Pancreas (tissue), 10 donors: ENCODE measurements around the gene RPL28. TPM values are rescaled to one million over a fixed set of nuclear protein-coding genes. Genes with fewer than 3 reads are reported as not detected.
A peak's percentile ranks its signal among the peaks of the same experiment; 100 is the strongest.

Experiments used
- ATAC-seq, 4 donors: fragments of 200-7000 bp; cut with Tn5 transposase; one replicate each; pipeline versions ENCODE4 v1.8.0 to v1.9.1; 2020; ENCODE audit warnings: mild to moderate bottlenecking in 4 of 4, moderate library complexity in 4 of 4
- DNase-seq, 6 donors: peaks; one replicate each; pipeline ENCODE4 v3.0.0-alpha.2; 2020
- FAIRE-seq: peaks from 2 replicates; lab custom pipeline; 2012; peaks lifted over from hg19 to GRCh38; lab: Jason Lieb, UNC
- H3K27ac ChIP-seq, 4 donors: fragments of 200-600 bp; sonication (generic); 1 replicate in 3 of 4; 2 replicates in 1 of 4; pipeline versions ENCODE4 v1.5.0 to v1.8.0; 2020
- H3K27me3 ChIP-seq, 4 donors: fragments of 200-600 bp; one replicate each; pipeline ENCODE4 v1.8.0; 2021
- H3K36me3 ChIP-seq, 3 donors: fragments of 200-600 bp; sonication (generic) in 1 of 3; one replicate each; pipeline versions ENCODE4 v1.5.0 to v1.8.0; 2020 to 2021
- H3K4me1 ChIP-seq, 3 donors: fragments of 200-600 bp; one replicate each; pipeline ENCODE4 v1.8.0; 2021
- H3K4me3 ChIP-seq, 4 donors: fragments of 200-600 bp; sonication (generic) in 2 of 4; one replicate each; pipeline versions ENCODE4 v1.5.0 to v1.8.0; 2020 to 2021
- H3K9me3 ChIP-seq, 4 donors: fragments of 200-600 bp; one replicate each; pipeline ENCODE4 v1.8.0; 2021
- WGBS, 2 donors: extraction: QIAGEN DNeasy Blood & Tissue Kit; methylation state at CpG; one replicate each; pipeline ENCODE4 v1.1.7; 2013; 5-methylcytosine and 5-hydroxymethylcytosine counted together
- intact Hi-C, 3 donors: fragments of 100-400 bp; cut with DNase I; formaldehyde crosslinking; loops; one replicate each; pipeline versions ENCODE4 v1.11.1 to v1.14.2; 2022
- polyA plus RNA-seq, 2 donors: library from polyadenylated mRNA; stranded (reverse); fragments of 200-250 nt; gene quantifications; one replicate each; pipeline ENCODE4 v1.2.3, GENCODE V29; 2013
- total RNA-seq, 6 donors: library from RNA; stranded (reverse); fragmentation: NEBNext Ultra II Directional in 4 of 6; extraction: Animal tissue kit (Norgen Biotek cat#: 25700) in 4 of 6; gene quantifications; one replicate each; pipeline versions ENCODE4 v1.2.1 to v1.2.4, GENCODE V29; 2021 to 2023
- TF ChIP-seq, protein P1 (sequence below), 4 donors: fragments of 200-600 bp; sonication (generic) in 3 of 4; IDR thresholded peaks; one replicate each; pipeline versions ENCODE4 v1.5.0 to v1.8.0; 2021; ENCODE audit warnings: antibody characterized with exemption in 4 of 4
- donor health status: healthy with polysubstance abuse.
- donor health status: DM: no; HTN: no; CAD: no; lungs with moderate emphysema.
- donor health status: DM: no; HTN: no; CAD: no.
- donor health status: control.
- donor health status: control.
- donor health status: Bipolar disorder and iron deficiency.
- donor health status: DM: yes; HTN: yes; CAD: no.
- donor health status: DM: no; HTN: no; CAD: no.
- donor health status: DM: no; HTN: no; CAD: no.
- donor health status: DM: yes; HTN: yes; CAD: no.

The RPL28 gene
- total and polyA plus RNA-seq, 8 donors = 420 to 1,198 (median 819) TPM

- peaks cover 0 to 4% (median 0%) of the 10 kb centered on the region in 3 donors for H3K4me1 ChIP-seq
- H3K27me3 ChIP-seq = peaks cover 0 to 7% (median 2%) of the 10 kb centered on the region in 4 donors
- H3K27ac ChIP-seq = no peak overlapping the region
- H3K36me3 ChIP-seq = no peaks in the 10 kb centered on the region
- no peaks in the 10 kb centered on the region for H3K9me3 ChIP-seq
- FAIRE-seq (no peak), DNase-seq (peak in 1 of 6 donors; percentile 67), ATAC-seq (no peak)
- TF ChIP-seq, protein P1, sequence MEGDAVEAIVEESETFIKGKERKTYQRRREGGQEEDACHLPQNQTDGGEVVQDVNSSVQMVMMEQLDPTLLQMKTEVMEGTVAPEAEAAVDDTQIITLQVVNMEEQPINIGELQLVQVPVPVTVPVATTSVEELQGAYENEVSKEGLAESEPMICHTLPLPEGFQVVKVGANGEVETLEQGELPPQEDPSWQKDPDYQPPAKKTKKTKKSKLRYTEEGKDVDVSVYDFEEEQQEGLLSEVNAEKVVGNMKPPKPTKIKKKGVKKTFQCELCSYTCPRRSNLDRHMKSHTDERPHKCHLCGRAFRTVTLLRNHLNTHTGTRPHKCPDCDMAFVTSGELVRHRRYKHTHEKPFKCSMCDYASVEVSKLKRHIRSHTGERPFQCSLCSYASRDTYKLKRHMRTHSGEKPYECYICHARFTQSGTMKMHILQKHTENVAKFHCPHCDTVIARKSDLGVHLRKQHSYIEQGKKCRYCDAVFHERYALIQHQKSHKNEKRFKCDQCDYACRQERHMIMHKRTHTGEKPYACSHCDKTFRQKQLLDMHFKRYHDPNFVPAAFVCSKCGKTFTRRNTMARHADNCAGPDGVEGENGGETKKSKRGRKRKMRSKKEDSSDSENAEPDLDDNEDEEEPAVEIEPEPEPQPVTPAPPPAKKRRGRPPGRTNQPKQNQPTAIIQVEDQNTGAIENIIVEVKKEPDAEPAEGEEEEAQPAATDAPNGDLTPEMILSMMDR (IDR thresholded peaks at IDR 0.05) = no peak
- intact Hi-C loops = no loop called here
- H3K4me3 ChIP-seq = no peak overlapping the region
- 24% methylated on average over 16 of the region's 16 CpGs for WGBS, 2 donors
Measured at GRCh38 chr19:55449469-55449868, 63.7 kb downstream of the RPL28 start.

GRCh38 chr19:55451163-55451964 is 65.6 kb downstream of the RPL28 start:
- Histone ChIP-seq H3K27ac (no peak overlapping the region), H3K4me3 (peak overlapping the region in 1 of 4 donors; percentile 7), H3K27me3 (peaks cover 0 to 3% (median 0%) of the 10 kb centered on the region in 4 donors), H3K36me3 (no peaks in the 10 kb centered on the region), H3K9me3 (no peaks in the 10 kb centered on the region), H3K4me1 (peaks cover 0 to 4% (median 0%) of the 10 kb centered on the region in 3 donors)
- TF ChIP-seq, protein P1 (IDR thresholded peaks at IDR 0.05) = no peak
- intact Hi-C loops = no loop called here
- WGBS, 2 donors = 2 to 4% methylated on average over 36 to 80 of the region's 80 CpGs
- FAIRE-seq (no peak), DNase-seq (peak in 1 of 6 donors; percentile 55), ATAC-seq (peak in 1 of 4 donors; percentile 4)

DNA sequence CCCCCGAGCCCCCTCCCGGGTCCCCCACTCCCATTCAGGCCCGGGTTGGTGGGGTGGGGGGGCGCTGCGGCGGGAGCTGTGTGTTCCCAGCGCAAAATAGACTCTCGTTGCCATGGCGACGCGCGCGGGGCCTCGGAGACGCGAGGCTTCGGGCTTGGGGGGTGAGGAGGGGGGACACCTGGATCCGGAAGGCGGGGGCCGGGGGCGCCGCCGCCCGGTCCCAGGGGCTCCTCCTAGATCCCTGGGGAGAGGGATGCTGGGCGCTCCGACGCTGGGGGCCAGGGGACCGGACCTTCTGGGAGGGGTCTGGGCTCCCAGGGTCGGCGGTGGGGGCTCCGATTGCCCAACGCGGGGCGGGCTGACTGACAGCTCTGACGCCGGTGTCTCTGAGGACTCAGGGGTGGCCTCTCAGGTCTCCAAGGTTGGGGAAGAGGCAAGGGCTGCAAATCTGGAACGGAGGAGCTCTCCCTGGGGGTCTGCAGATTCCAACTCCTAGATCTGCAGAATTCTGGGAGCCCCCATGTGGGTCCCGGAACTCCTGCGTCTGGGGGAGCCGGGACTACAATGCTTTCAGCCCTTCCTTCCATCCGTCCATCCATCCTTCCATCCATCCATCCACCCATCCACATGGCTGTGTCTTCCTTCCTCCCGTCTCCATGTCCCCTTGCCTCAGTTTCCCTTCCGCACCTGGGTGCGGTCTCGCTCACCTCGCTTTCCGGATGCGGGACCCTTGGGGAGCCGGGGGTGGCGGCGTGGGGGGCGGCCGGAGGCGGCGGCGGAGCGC is 66.4 kb downstream of the RPL28 start:
- H3K9me3 ChIP-seq = no peaks in the 10 kb centered on the region
- DNase-seq (peak in 1 of 6 donors; percentile 77), ATAC-seq (peak in 1 of 4 donors; percentile 5), FAIRE-seq (no peak)
- intact Hi-C loops = no loop called here
- peaks cover 0 to 3% (median 0%) of the 10 kb centered on the region in 4 donors for H3K27me3 ChIP-seq
- TF ChIP-seq, protein P1 (IDR thresholded peaks at IDR 0.05) = no peak
- no peak overlapping the region for H3K27ac ChIP-seq
- whole genome bisulfite sequencing, 2 donors = 5 to 6% methylated on average over 47 to 57 of the region's 57 CpGs
- no peaks in the 10 kb centered on the region for H3K36me3 ChIP-seq
- peaks cover 0 to 4% (median 0%) of the 10 kb centered on the region in 3 donors for H3K4me1 ChIP-seq
- peak overlapping the region in 1 of 4 donors; percentile 7 for H3K4me3 ChIP-seq

Other genes with a start within 250 kb of the RPL28 start
- gene TNNT1, start 236.7 kb upstream of the RPL28 start, total RNA-seq = under 1 TPM in 1 of 6 donors, not detected in 5; 0.54 TPM
- 1 to 10 TPM in 1 of 2 donors, not detected in 1; 4.0 TPM for gene TNNT1, start 236.7 kb upstream of the RPL28 start, polyA plus RNA-seq
- 1 to 10 TPM in 1 of 6 donors, under 1 TPM in 1, not detected in 4; 0.66 to 4.1 TPM for gene TNNI3, start 228.2 kb upstream of the RPL28 start, total RNA-seq
- gene TNNI3, start 228.2 kb upstream of the RPL28 start, polyA plus RNA-seq = 1 to 10 TPM; 2.2 to 2.9 TPM
- gene DNAAF3, start 219.3 kb upstream of the RPL28 start, total RNA-seq = 1 to 10 TPM; 1.2 to 3.2 (median 2.5) TPM
- 1 to 10 TPM; 3.0 to 3.3 TPM for gene DNAAF3, start 219.3 kb upstream of the RPL28 start, polyA plus RNA-seq
- 1 to 10 TPM in 5 of 6 donors, under 1 TPM in 1; 0.88 to 3.7 (median 1.7) TPM for gene SYT5, start 205.6 kb upstream of the RPL28 start, total RNA-seq
- gene SYT5, start 205.6 kb upstream of the RPL28 start, polyA plus RNA-seq = 10 to 100 TPM; 10.6 to 41.1 TPM
- gene PTPRH, start 176.4 kb upstream of the RPL28 start, total RNA-seq = 10 to 100 TPM in 2 of 6 donors, 1 to 10 TPM in 4; 5.1 to 15.3 (median 8.8) TPM
- 1 to 10 TPM; 5.8 to 8.0 TPM for gene PTPRH, start 176.4 kb upstream of the RPL28 start, polyA plus RNA-seq
- gene TMEM86B, start 157.2 kb upstream of the RPL28 start, total RNA-seq = 1 to 10 TPM; 1.0 to 1.8 (median 1.5) TPM
- gene TMEM86B, start 157.2 kb upstream of the RPL28 start, polyA plus RNA-seq = 10 to 100 TPM; 14.4 to 27.3 TPM
- gene PPP6R1, start 126.9 kb upstream of the RPL28 start, total RNA-seq = 10 to 100 TPM; 15.3 to 31.4 (median 18.9) TPM
- 10 to 100 TPM; 27.0 to 33.1 TPM for gene PPP6R1, start 126.9 kb upstream of the RPL28 start, polyA plus RNA-seq
- gene HSPBP1, start 105.8 kb upstream of the RPL28 start, total RNA-seq = 10 to 100 TPM in 4 of 6 donors, 1 to 10 TPM in 2; 7.0 to 16.6 (median 12.3) TPM
- gene HSPBP1, start 105.8 kb upstream of the RPL28 start, polyA plus RNA-seq = 10 to 100 TPM; 26.4 to 29.5 TPM
- 1 to 10 TPM in 3 of 6 donors, under 1 TPM in 3; 0.46 to 2.5 (median 1.1) TPM for gene BRSK1, start 101.9 kb upstream of the RPL28 start, total RNA-seq
- 1 to 10 TPM; 4.8 to 9.2 TPM for gene BRSK1, start 101.9 kb upstream of the RPL28 start, polyA plus RNA-seq
- 1 to 10 TPM in 1 of 6 donors, under 1 TPM in 2, not detected in 3; 0.32 to 1.3 (median 0.83) TPM for gene TMEM150B, start 60.6 kb upstream of the RPL28 start, total RNA-seq
- gene TMEM150B, start 60.6 kb upstream of the RPL28 start, polyA plus RNA-seq = under 1 TPM in 1 of 2 donors, not detected in 1; 0.14 TPM
- 10 to 100 TPM in 2 of 6 donors, 1 to 10 TPM in 4; 4.3 to 12.6 (median 6.9) TPM for gene KMT5C, start 46.1 kb upstream of the RPL28 start, total RNA-seq
- 10 to 100 TPM; 22.3 to 27.4 TPM for gene KMT5C, start 46.1 kb upstream of the RPL28 start, polyA plus RNA-seq
- under 1 TPM in 1 of 6 donors, not detected in 5; 0.62 TPM for gene COX6B2, start 31.2 kb upstream of the RPL28 start, total RNA-seq
- under 1 TPM; 0.28 to 0.42 TPM for gene COX6B2, start 31.2 kb upstream of the RPL28 start, polyA plus RNA-seq
- gene GARIN5B, start 22.7 kb upstream of the RPL28 start, total RNA-seq = not detected
- not detected for gene GARIN5B, start 22.7 kb upstream of the RPL28 start, polyA plus RNA-seq
- gene IL11, start 15.5 kb upstream of the RPL28 start, total RNA-seq = under 1 TPM in 3 of 6 donors, not detected in 3; 0.20 to 0.41 (median 0.37) TPM
- gene IL11, start 15.5 kb upstream of the RPL28 start, polyA plus RNA-seq = under 1 TPM; 0.16 to 0.19 TPM
- gene TMEM190, start 9.1 kb upstream of the RPL28 start, total RNA-seq = not detected
- under 1 TPM in 1 of 2 donors, not detected in 1; 0.45 TPM for gene TMEM190, start 9.1 kb upstream of the RPL28 start, polyA plus RNA-seq
- gene TMEM238, start 1.6 kb upstream of the RPL28 start, total RNA-seq = 10 to 100 TPM; 14.7 to 32.7 (median 21.3) TPM
- gene TMEM238, start 1.6 kb upstream of the RPL28 start, polyA plus RNA-seq = under 1 TPM; 0.42 TPM
- gene UBE2S, start 21.9 kb downstream of the RPL28 start, total RNA-seq = 1 to 10 TPM; 2.0 to 7.3 (median 5.1) TPM
- gene UBE2S, start 21.9 kb downstream of the RPL28 start, polyA plus RNA-seq = 1 to 10 TPM; 3.6 to 5.0 TPM
- under 1 TPM in 3 of 6 donors, not detected in 3; 0.05 to 0.16 (median 0.06) TPM for gene SHISA7, start 57.4 kb downstream of the RPL28 start, total RNA-seq
- gene SHISA7, start 57.4 kb downstream of the RPL28 start, polyA plus RNA-seq = under 1 TPM; 0.04 to 0.33 TPM
- 10 to 100 TPM; 13.0 to 23.9 (median 20.9) TPM for gene ISOC2, start 75.7 kb downstream of the RPL28 start, total RNA-seq
- 10 to 100 TPM; 38.3 to 43.9 TPM for gene ISOC2, start 75.7 kb downstream of the RPL28 start, polyA plus RNA-seq
- not detected for gene C19orf85, start 78.8 kb downstream of the RPL28 start, total RNA-seq
- not detected for gene C19orf85, start 78.8 kb downstream of the RPL28 start, polyA plus RNA-seq
- 1 to 10 TPM; 3.4 to 6.2 (median 4.1) TPM for gene ZNF628, start 90.7 kb downstream of the RPL28 start, total RNA-seq
- 1 to 10 TPM; 2.6 to 7.8 TPM for gene ZNF628, start 90.7 kb downstream of the RPL28 start, polyA plus RNA-seq
- 10 to 100 TPM in 1 of 6 donors, 1 to 10 TPM in 5; 5.8 to 10.1 (median 7.5) TPM for gene NAT14, start 99.3 kb downstream of the RPL28 start, total RNA-seq
- gene NAT14, start 99.3 kb downstream of the RPL28 start, polyA plus RNA-seq = 10 to 100 TPM; 27.9 to 32.4 TPM
- gene SSC5D, start 102.5 kb downstream of the RPL28 start, total RNA-seq = 1 to 10 TPM in 4 of 6 donors, under 1 TPM in 2; 0.60 to 5.3 (median 1.4) TPM
- gene SSC5D, start 102.5 kb downstream of the RPL28 start, polyA plus RNA-seq = 1 to 10 TPM in 1 of 2 donors, under 1 TPM in 1; 0.77 to 2.1 TPM
- gene SBK2, start 151.2 kb downstream of the RPL28 start, total RNA-seq = under 1 TPM in 1 of 6 donors, not detected in 5; 0.43 TPM
- gene SBK2, start 151.2 kb downstream of the RPL28 start, polyA plus RNA-seq = under 1 TPM; 0.28 to 0.46 TPM
- under 1 TPM in 2 of 6 donors, not detected in 4; 0.19 to 0.28 TPM for gene SBK3, start 159.6 kb downstream of the RPL28 start, total RNA-seq
- under 1 TPM; 0.11 to 0.16 TPM for gene SBK3, start 159.6 kb downstream of the RPL28 start, polyA plus RNA-seq
- 10 to 100 TPM in 1 of 6 donors, 1 to 10 TPM in 5; 6.5 to 12.7 (median 9.2) TPM for gene ZNF579, start 194.9 kb downstream of the RPL28 start, total RNA-seq
- 10 to 100 TPM; 11.6 to 16.1 TPM for gene ZNF579, start 194.9 kb downstream of the RPL28 start, polyA plus RNA-seq
- 10 to 100 TPM in 2 of 6 donors, 1 to 10 TPM in 4; 6.8 to 12.1 (median 8.9) TPM for gene FIZ1, start 213.6 kb downstream of the RPL28 start, total RNA-seq
- 10 to 100 TPM; 12.6 TPM for gene FIZ1, start 213.6 kb downstream of the RPL28 start, polyA plus RNA-seq
- gene ZNF524, start 214.4 kb downstream of the RPL28 start, total RNA-seq = 10 to 100 TPM; 17.1 to 37.0 (median 33.1) TPM
- gene ZNF524, start 214.4 kb downstream of the RPL28 start, polyA plus RNA-seq = 10 to 100 TPM; 26.7 to 79.4 TPM
- 1 to 10 TPM; 6.6 to 9.0 (median 7.8) TPM for gene ZNF865, start 219.7 kb downstream of the RPL28 start, total RNA-seq
- gene ZNF865, start 219.7 kb downstream of the RPL28 start, polyA plus RNA-seq = 1 to 10 TPM; 5.7 to 9.7 TPM
- 1 to 10 TPM; 3.7 to 5.8 (median 4.6) TPM for gene ZNF784, start 238.6 kb downstream of the RPL28 start, total RNA-seq
- 10 to 100 TPM; 10.3 to 12.9 TPM for gene ZNF784, start 238.6 kb downstream of the RPL28 start, polyA plus RNA-seq